Bronchial epithelial cell (primary cell): ENCODE measurements around the gene MB21D2. TPM values are rescaled to one million over a fixed set of nuclear protein-coding genes. Genes with fewer than 3 reads are reported as not detected.
A peak's percentile ranks its signal among the peaks of the same experiment; 100 is the strongest.

Experiments
- DNase-seq: peaks from one replicate; pipeline ENCODE4 v3.0.0-alpha.2; 2010; ENCODE audit warnings: low read depth
- FAIRE-seq: peaks from 2 replicates; lab custom pipeline; 2011; peaks lifted over from hg19 to GRCh38; lab: Jason Lieb, UNC
- H3K27me3 ChIP-seq: 2 replicates; pipeline ENCODE4 v1.5.1; 2011; ENCODE audit warnings: low read length; ENCODE audit not compliant: control insufficient read depth, insufficient read depth
- H3K36me3 ChIP-seq: 2 replicates; pipeline ENCODE4 v1.5.1; 2011; ENCODE audit warnings: low read length; ENCODE audit not compliant: control insufficient read depth, insufficient read depth
- H3K4me3 ChIP-seq: 2 replicates; pipeline ENCODE4 v1.5.1; 2011; ENCODE audit warnings: mild to moderate bottlenecking, low read depth, low read length, control low read depth
- CTCF ChIP-seq: IDR thresholded peaks from 2 replicates; pipeline ENCODE4 v1.5.1; 2011; ENCODE audit warnings: mild to moderate bottlenecking, moderate library complexity, low read length, control low read depth, inconsistent platforms; ENCODE audit not compliant: insufficient read depth, severe bottlenecking
- total RNA-seq: library from RNA; depleted of rRNA; stranded (reverse); fragments of >200 nt; gene quantifications from 2 replicates; pipeline ENCODE4 v1.2.1, GENCODE V29; 2014

The MB21D2 gene
- total RNA-seq, 1 donor from 2014 or later: 9.2 TPM

DNA sequence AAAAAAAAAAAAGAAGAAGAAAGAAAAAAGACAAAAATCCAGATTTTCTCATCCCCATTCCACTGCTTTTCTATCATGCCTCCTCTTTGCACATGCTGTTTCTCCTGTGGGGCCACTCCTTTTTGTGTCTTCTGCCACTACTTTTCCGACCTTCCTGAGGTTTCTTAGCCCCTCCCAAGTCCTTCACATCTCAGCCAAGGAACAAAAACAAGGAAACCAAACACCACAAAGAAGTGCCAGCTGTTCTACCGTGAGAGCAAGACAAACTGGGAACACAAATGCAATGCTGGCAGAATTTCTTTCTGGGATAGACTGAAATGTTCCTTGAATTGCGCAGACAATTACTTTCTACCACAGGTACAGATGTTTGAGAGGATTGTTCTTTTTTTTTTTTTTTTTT is 83.2 kb downstream of the MB21D2 start:
- Histone ChIP-seq H3K4me3 (no peak overlapping the region), H3K36me3 (no peaks in the 10 kb centered on the region), H3K27me3 (no peaks in the 10 kb centered on the region)
- FAIRE-seq: no peak
- no peak for DNase-seq
- TF ChIP-seq CTCF: no peak

GRCh38 chr3:192833177-192833890 is 84.3 kb downstream of the MB21D2 start:
- no peak for TF ChIP-seq CTCF
- no peaks in the 10 kb centered on the region for H3K36me3 ChIP-seq
- H3K27me3 ChIP-seq: no peaks in the 10 kb centered on the region
- FAIRE-seq (no peak), DNase-seq (peak; percentile 69)
- no peak overlapping the region for H3K4me3 ChIP-seq

DNA sequence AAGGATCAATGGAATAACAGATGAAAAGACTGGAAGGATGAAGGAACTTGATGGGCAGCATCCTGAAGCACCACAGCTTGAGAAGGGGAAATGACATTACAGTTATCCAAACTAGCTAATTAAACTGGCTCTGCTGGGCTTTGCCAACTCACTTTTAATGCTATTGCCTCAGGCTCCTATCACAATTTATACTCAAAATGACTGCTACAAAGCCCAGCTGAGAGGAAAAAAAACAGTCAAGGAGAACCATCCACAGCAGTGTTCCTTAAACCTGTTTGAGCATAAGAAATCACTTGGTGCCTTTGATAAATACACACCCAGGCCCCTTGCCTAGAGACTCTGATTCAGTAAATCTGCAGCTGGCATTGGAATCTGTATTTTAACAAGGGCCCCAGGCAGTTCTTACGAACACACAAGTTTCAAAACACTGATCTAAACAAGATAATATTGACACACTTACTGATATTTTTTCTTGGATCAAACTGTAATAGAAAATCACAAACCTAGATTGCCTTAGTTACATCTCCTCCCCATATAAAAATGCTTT is 85.8 kb downstream of the MB21D2 start:
- Histone ChIP-seq H3K27me3 (no peaks in the 10 kb centered on the region), H3K4me3 (no peak overlapping the region), H3K36me3 (no peaks in the 10 kb centered on the region)
- FAIRE-seq (no peak), DNase-seq (no peak)
- no peak for TF ChIP-seq CTCF

- peak; percentile 63 for DNase-seq
- TF ChIP-seq CTCF: no peak
- Histone ChIP-seq H3K36me3 (no peaks in the 10 kb centered on the region), H3K4me3 (no peak overlapping the region), H3K27me3 (no peaks in the 10 kb centered on the region)
- no peak for FAIRE-seq
These were observed 86.5 kb downstream of the MB21D2 start for GRCh38 chr3:192831111-192831644.

GRCh38 chr3:192830291-192831110 is 87.2 kb downstream of the MB21D2 start:
- TF ChIP-seq CTCF: no peak
- Histone ChIP-seq H3K4me3 (no peak overlapping the region), H3K27me3 (no peaks in the 10 kb centered on the region), H3K36me3 (no peaks in the 10 kb centered on the region)
- FAIRE-seq (no peak), DNase-seq (no peak)
